BLaER1 (cell line): ENCODE data around the gene CRNKL1.
"Not testable (repeated sequence)": the region's sequence is repeated elsewhere in the genome, so short reads cannot be mapped to it uniquely, and the experiment has no call there.

Source experiments
- H3K27ac ChIP-seq: shearing (Covaris generic); formaldehyde crosslinking; 2 replicates; pipeline ENCODE4 v1.8.1; 2022
- H3K27me3 ChIP-seq: shearing (Covaris generic); formaldehyde crosslinking; 2 replicates; pipeline ENCODE4 v1.8.1; 2022
- H3K36me3 ChIP-seq: shearing (Covaris generic); formaldehyde crosslinking; 2 replicates; pipeline ENCODE4 v1.8.1; 2022
- H3K4me1 ChIP-seq: shearing (Covaris generic); formaldehyde crosslinking; 2 replicates; pipeline ENCODE4 v1.8.1; 2022
- H3K4me2 ChIP-seq: shearing (Covaris generic); formaldehyde crosslinking; 2 replicates; pipeline ENCODE4 v1.8.1; 2022
- H3K4me3 ChIP-seq: shearing (Covaris generic); formaldehyde crosslinking; 2 replicates; pipeline ENCODE4 v1.8.1; 2022
- H3K9ac ChIP-seq: shearing (Covaris generic); formaldehyde crosslinking; 2 replicates; pipeline ENCODE4 v1.8.1; 2022
- H3K9me3 ChIP-seq: shearing (Covaris generic); formaldehyde crosslinking; 2 replicates; pipeline ENCODE4 v1.8.1; 2022
- H4K20me1 ChIP-seq: shearing (Covaris generic); formaldehyde crosslinking; 2 replicates; pipeline ENCODE4 v1.8.1; 2022
- Cebpa-rat ChIP-seq: shearing (Covaris generic); IDR thresholded peaks from 2 replicates; pipeline ENCODE4 v1.8.1; 2022

CRNKL1 gene

DNA sequence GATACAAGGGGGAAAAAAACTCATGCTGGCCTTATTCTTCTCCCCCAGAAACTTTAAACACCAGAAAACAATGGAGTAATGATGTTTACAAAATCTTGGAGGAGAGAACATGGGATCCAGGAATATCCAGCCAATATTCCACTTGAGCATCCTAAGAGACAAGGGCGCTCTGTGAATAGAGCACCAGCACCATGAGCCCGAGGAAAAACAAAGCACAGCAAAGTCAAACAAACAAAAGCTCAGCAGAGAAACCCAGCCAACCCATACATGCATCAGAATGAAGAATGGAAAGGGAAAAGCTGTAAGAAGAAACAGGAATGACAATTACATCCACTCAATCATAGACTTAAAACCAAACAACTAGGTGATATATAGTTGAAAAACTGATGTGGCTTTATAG is 39.7 kb downstream of the CRNKL1 start:
- H3K4me2 ChIP-seq: no peak overlapping the region
- no peak for TF ChIP-seq Cebpa-rat
- H3K27ac ChIP-seq: no peak overlapping the region
- H3K9me3 ChIP-seq: no peaks in the 10 kb centered on the region
- H3K9ac ChIP-seq: no peak overlapping the region
- no peaks in the 10 kb centered on the region for H3K27me3 ChIP-seq
- peaks cover 60% of the 10 kb centered on the region for H3K4me1 ChIP-seq
- peaks cover 2% of the 10 kb centered on the region for H4K20me1 ChIP-seq
- H3K4me3 ChIP-seq: no peak overlapping the region
- H3K36me3 ChIP-seq: no peaks in the 10 kb centered on the region

DNA sequence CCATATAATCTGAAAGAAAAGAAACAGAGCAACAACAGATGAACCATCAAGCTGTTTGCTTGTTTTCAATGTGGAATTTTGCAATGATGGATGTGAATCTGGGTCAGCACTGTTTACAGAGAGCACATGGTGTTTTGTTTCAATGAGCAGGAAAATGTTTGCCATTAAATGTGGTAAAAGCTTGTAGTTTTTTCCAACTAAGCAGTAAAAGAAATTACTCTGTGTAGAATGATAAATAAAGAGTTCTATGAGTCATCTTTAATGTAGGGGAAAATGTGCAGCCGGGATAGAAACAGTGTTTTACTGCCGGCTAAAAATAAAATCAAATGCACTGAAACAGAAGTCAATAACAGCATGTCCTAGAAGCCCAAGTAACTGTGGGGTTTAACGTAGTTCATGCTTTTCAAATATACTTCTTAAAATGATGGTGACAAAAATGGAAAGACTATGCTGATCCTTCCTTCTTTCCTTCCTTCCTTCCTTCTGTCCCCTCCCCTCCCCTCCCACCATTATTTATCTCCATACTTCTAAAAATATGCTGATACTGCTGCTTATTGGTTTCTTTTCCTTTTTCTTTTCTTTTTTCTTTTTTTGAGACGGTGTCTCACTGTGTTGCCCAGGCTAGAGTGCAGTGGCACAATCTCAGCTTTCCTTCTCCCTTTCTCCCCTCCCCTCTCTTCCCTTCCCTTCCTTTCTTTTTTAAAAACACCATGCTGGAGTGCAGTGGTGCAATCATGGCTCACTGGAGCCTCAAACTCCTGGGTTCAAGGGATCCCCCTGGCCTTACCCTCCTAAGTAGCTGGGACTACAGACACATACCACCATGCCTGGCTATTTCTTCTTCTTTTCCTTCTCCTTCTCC is 41.4 kb downstream of the CRNKL1 start:
- no peaks in the 10 kb centered on the region for H4K20me1 ChIP-seq
- H3K4me2 ChIP-seq: peak overlapping the region; percentile 76
- H3K36me3 ChIP-seq: no peaks in the 10 kb centered on the region
- H3K27me3 ChIP-seq: no peaks in the 10 kb centered on the region
- TF ChIP-seq Cebpa-rat: no peak
- H3K9ac ChIP-seq: peak overlapping the region; percentile 44; the same call in 1 of the 2 replicates
- peaks cover 54% of the 10 kb centered on the region for H3K4me1 ChIP-seq
- peak overlapping the region; percentile 2; the same call in 1 of the 2 replicates for H3K4me3 ChIP-seq
- H3K27ac ChIP-seq: peak overlapping the region; percentile 53
- H3K9me3 ChIP-seq: no peaks in the 10 kb centered on the region

DNA sequence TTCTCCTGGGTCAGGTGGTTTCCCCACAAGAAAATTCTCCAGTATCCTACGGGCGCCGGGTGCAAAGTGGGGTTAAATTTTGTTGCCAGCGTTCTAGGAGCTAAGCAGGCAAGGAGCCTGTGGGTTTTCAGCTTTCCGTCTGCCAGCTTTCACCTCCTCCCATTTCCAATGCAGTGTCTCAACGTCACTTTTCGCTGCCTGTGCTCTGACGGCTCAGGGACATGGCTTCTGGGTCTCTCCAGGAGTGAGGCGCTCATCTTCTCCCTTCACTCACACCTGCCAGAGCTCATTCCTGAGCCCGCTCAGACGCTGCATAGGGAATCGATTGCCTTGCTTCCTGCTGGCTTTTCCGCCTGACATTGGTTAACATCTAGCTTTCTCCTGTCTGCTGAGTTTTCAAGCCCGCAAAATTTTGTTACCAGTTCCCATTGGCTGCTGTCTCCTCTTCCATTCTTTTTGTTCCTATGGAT is 42.4 kb downstream of the CRNKL1 start:
- H3K4me3 ChIP-seq: peak overlapping the region; percentile 31; the same call in 1 of the 2 replicates

DNA sequence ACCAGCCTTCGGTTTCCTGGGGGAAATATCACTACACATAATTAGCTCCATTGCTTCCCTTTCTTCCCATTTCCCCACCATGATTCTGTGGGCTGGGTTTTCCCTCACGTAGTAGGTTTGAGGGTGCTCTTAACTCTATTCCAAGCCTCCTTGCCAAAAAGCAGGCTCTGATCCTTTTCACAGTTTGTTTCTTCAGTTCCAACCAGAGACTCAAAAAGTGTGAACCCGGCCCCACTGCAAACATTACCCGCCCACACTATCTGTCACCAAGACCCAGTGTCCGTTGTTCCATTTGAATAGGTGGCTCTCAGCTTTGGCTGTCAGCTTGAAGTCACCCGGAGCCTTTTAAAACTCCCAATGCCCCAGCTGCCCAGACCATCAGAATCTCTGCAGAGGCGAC is 46.9 kb downstream of the CRNKL1 start:
- Histone ChIP-seq H3K9ac (no peak overlapping the region), H3K4me3 (no peak overlapping the region), H3K27ac (no peak overlapping the region), H4K20me1 (no peaks in the 10 kb centered on the region), H3K9me3 (no peaks in the 10 kb centered on the region), H3K36me3 (peaks cover 8% of the 10 kb centered on the region; the same call in 1 of the 2 replicates), H3K4me2 (peak overlapping the region; percentile 92), H3K27me3 (no peaks in the 10 kb centered on the region), H3K4me1 (peaks cover 73% of the 10 kb centered on the region)
- TF ChIP-seq Cebpa-rat: no peak

More for the DNA sequence above, 42.4 kb downstream of the CRNKL1 start:
- Histone ChIP-seq H3K27ac (peak overlapping the region; percentile 58; the same call in 1 of the 2 replicates), H3K27me3 (no peaks in the 10 kb centered on the region), H3K4me1 (peaks cover 65% of the 10 kb centered on the region), H3K9me3 (no peaks in the 10 kb centered on the region), H4K20me1 (no peaks in the 10 kb centered on the region), H3K9ac (peak overlapping the region; percentile 55; the same call in 1 of the 2 replicates), H3K36me3 (no peaks in the 10 kb centered on the region), H3K4me2 (peak overlapping the region; percentile 76)
- no peak for TF ChIP-seq Cebpa-rat

DNA sequence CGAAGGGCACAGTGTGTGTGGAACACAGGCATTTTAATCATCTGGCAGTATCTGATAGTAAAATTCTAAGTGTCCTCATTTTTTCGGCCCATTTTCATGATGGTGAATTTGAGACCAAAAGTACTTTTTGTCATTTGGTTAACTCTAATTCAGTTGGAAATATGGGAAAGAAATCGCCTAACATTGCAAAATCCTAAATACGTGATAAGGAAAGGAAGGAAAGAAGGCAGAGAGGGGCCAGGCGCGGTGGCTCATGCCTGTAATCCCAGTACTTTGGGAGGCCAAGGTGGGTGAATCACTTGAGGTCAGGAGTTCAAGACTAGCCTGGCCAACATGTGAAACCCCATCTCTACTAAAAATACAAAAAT is 48.3 kb downstream of the CRNKL1 start:
- Histone ChIP-seq H3K27ac (peak overlapping the region; percentile 57; the same call in 1 of the 2 replicates), H3K4me1 (peaks cover 73% of the 10 kb centered on the region), H3K4me2 (peak overlapping the region; percentile 92), H3K4me3 (peak overlapping the region; percentile 58)
- H4K20me1 ChIP-seq, H3K36me3 ChIP-seq, H3K27me3 ChIP-seq, H3K9me3 ChIP-seq, H3K9ac ChIP-seq: not testable (repeated sequence)

DNA sequence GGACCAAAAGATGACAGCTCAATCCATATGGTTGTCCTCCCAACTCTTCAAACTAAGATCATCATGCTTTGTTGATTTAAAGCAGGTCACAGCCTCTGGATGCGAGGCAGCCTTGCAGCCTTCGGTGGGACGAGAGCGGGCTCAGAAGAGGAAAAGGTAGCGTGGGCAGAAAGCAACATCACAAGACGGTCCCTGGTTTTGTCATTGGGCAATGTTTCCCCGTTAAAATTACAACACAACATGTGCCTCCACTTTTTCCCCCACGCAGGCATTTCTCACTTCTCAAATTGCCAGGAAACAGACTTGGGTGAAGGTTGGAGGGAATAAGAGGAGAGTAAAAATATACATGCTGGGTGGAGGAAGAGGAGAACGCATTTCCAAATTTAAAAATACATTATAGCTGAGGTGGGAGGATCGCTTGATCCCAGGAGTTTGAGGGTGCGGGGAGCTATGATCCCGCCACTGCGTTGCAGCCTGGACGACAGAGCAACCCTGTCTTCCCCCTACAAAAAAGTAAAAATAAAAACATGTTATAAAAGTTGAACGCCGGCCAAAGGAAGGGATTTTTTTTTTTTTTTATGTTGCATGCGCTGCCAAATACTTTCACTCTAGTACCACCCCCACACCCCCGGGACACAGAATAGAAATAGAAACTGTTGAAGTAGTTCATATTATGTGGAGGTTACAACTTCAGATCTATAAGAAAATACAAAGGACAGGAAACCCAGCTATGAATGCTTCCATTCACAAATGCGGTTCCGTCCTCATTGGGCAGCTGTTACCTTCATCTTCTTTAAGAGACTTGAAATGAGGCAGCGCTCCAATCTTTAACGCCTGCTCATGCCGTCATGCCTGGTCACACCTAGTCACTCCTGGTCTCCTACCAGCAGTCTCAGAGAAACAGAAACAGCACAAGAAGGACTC is 49.0 kb downstream of the CRNKL1 start:
- no peaks in the 10 kb centered on the region for H3K27me3 ChIP-seq
- H4K20me1 ChIP-seq: no peaks in the 10 kb centered on the region
- peak overlapping the region; percentile 92 for H3K4me2 ChIP-seq
- peak overlapping the region; percentile 58 for H3K4me3 ChIP-seq
- peak; percentile 38; the same call in 1 of the 2 replicates for TF ChIP-seq Cebpa-rat
- H3K9me3 ChIP-seq: no peaks in the 10 kb centered on the region
- peaks cover 8% of the 10 kb centered on the region; the same call in 1 of the 2 replicates for H3K36me3 ChIP-seq
- H3K9ac ChIP-seq: peak overlapping the region; percentile 56
- peak overlapping the region; percentile 57 for H3K27ac ChIP-seq
- peaks cover 73% of the 10 kb centered on the region for H3K4me1 ChIP-seq

DNA sequence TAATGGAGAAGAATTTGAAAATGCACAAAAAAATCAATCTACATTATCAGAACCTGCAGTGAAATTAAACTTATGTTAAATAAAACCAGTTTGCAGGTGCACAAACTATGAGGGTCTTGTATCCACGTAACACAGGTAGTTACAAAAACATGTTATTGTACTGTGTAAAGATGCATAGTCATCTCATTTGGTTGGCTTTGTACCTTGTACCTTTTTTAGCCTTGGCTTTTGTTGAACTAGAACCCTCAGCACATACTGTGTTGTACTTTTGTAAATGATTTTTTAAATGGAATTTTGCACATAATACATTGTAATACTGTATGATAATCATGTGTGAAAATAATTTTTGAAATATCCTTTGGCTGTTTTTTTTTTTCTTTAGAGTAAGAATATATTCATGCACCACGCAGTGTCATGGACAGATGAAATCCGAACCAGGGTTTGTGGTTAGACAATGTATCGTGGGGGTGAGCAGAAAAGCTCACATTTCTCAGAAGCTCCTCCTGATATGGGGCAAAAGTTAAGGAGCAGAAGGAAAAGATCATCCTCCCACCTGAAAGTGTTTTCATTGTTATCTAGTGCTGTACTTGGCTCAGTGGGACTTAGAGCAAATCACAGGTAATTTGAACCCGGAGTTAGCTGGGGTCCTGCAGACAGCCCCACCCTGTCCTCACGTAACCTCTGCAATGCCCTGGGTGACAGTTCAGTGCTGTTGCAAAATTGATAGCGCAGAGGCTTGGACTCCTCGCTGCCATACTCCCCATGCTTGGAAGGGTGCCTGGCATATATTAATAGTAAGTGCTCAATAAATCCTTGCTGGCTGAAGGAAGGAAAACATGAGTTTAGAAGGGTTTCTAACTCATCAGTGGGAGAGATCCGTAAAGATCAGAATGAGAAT is 49.9 kb downstream of the CRNKL1 start:
- Histone ChIP-seq H3K27ac (peak overlapping the region; percentile 57), H3K36me3 (peaks cover 8% of the 10 kb centered on the region; the same call in 1 of the 2 replicates), H3K9me3 (no peaks in the 10 kb centered on the region), H3K9ac (0 out of 2 replicates have a peak overlapping the region, but pooled peaks have one; percentile 56), H4K20me1 (no peaks in the 10 kb centered on the region), H3K4me1 (peaks cover 81% of the 10 kb centered on the region), H3K4me3 (no peak overlapping the region), H3K4me2 (peak overlapping the region; percentile 92), H3K27me3 (no peaks in the 10 kb centered on the region)
- no peak for TF ChIP-seq Cebpa-rat

DNA sequence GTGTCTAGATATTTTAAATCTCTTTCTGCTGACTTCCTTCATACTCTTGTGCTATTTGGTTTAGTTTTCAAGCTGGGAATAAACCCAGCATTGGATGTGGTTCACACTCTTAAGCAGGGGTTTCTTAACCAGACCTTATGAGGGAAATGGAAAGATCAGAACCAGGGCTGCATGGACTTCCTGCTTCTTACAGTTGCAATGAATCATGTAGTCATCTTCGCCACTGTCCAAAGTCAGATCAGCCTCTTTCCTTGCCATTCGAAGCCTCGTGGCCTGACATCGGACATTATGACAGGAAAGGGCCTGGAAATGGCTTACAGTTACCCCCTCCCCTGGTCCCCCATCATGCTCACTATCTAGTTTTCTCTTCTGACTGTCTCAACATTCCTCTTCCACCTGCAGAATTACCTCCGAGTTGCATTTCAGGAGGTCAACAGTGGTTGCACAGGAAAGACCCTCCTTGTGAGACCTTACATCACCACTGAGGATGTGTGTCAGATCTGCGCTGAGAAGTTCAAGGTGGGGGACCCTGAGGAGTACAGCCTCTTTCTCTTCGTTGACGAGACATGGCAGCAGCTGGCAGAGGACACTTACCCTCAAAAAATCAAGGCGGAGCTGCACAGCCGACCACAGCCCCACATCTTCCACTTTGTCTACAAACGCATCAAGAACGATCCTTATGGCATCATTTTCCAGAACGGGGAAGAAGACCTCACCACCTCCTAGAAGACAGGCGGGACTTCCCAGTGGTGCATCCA is 51.9 kb downstream of the CRNKL1 start:
- H3K9me3 ChIP-seq: no peaks in the 10 kb centered on the region
- H3K4me3 ChIP-seq: no peak overlapping the region
- no peak overlapping the region for H3K4me2 ChIP-seq
- no peaks in the 10 kb centered on the region for H3K27me3 ChIP-seq
- peaks cover 8% of the 10 kb centered on the region; the same call in 1 of the 2 replicates for H3K36me3 ChIP-seq
- H3K4me1 ChIP-seq: peaks cover 93% of the 10 kb centered on the region
- no peak for TF ChIP-seq Cebpa-rat
- H3K9ac ChIP-seq: no peak overlapping the region
- no peak overlapping the region for H3K27ac ChIP-seq
- no peaks in the 10 kb centered on the region for H4K20me1 ChIP-seq
